GM19463 (cell line): ENCODE results near the gene UXS1.

Experiments
- ATAC-seq: cut with Tn5 transposase; IDR thresholded peaks from one replicate; pipeline ENCODE4 v1.9.1; 2021; ENCODE audit warnings: mild to moderate bottlenecking, moderate library complexity; ENCODE audit not compliant: unreplicated experiment

The UXS1 gene

GRCh38 chr2:106054880-106055655 lies 139.0 kb downstream of the UXS1 start:
- no peak for ATAC-seq

GRCh38 chr2:106054321-106054720 lies 139.8 kb downstream of the UXS1 start:
- ATAC-seq, result no peak

- ATAC-seq, result no peak
Observed at GRCh38 chr2:106053581-106053980, 140.5 kb downstream of the UXS1 start.

GRCh38 chr2:106053116-106053515 lies 141.0 kb downstream of the UXS1 start:
- ATAC-seq, result no peak

- no peak for ATAC-seq
Observed at GRCh38 chr2:106044859-106045258, 149.2 kb downstream of the UXS1 start.

- no peak for ATAC-seq
Observed at GRCh38 chr2:106044021-106044420, 150.1 kb downstream of the UXS1 start.
